NCI-H2227 treated with DMSO at 0.1 percent for 48 hours (cell line): ENCODE data around the gene SLC47A1.
"Not testable (repeated sequence)": the region's sequence is repeated elsewhere in the genome, so short reads cannot be mapped to it uniquely, and the experiment has no call there.

Experiments
- DNase-seq: peaks from one replicate; lab custom pipeline; 2025; lab: John Stamatoyannopoulos, UW

Gene SLC47A1

GRCh38 chr17:19533718-19534561 is at the start of gene SLC47A1:
Gene SLC47A1, plus strand, starts transcription at chr17:19533854. Its CDS starts 86 bp downstream, at chr17:19533940.
- no peak for DNase-seq

- no peak for DNase-seq
These were observed 47.8 kb upstream of the SLC47A1 start for GRCh38 chr17:19485800-19486340.

- no peak for DNase-seq
These were observed 47.2 kb upstream of the SLC47A1 start for GRCh38 chr17:19486351-19487023.

GRCh38 chr17:19487024-19487600 is 46.5 kb upstream of the SLC47A1 start:
- no peak for DNase-seq

GRCh38 chr17:19492141-19492540 is 41.5 kb upstream of the SLC47A1 start:
- no peak for DNase-seq

- no peak for DNase-seq
These were observed 38.5 kb upstream of the SLC47A1 start for GRCh38 chr17:19494961-19495806.

GRCh38 chr17:19495828-19496528 is 37.7 kb upstream of the SLC47A1 start:
- DNase-seq = no peak

GRCh38 chr17:19497624-19498023 is 36.0 kb upstream of the SLC47A1 start:
- DNase-seq = no peak

GRCh38 chr17:19501219-19501618 is 32.4 kb upstream of the SLC47A1 start:
- DNase-seq = no peak

GRCh38 chr17:19502517-19502916 is 31.1 kb upstream of the SLC47A1 start:
- DNase-seq = no peak

- DNase-seq = not testable (repeated sequence)
These were observed 28.1 kb upstream of the SLC47A1 start for GRCh38 chr17:19505561-19505960.

- DNase-seq = peak; percentile 75
These were observed 25.7 kb upstream of the SLC47A1 start for GRCh38 chr17:19507775-19508576.

- DNase-seq = no peak
These were observed 25.1 kb upstream of the SLC47A1 start for GRCh38 chr17:19508577-19508867.

- not testable (repeated sequence) for DNase-seq
These were observed 24.3 kb upstream of the SLC47A1 start for GRCh38 chr17:19509281-19509852.

GRCh38 chr17:19510903-19511302 is 22.8 kb upstream of the SLC47A1 start:
- no peak for DNase-seq

GRCh38 chr17:19513897-19514488 is 19.7 kb upstream of the SLC47A1 start:
- peak; percentile 17 for DNase-seq

GRCh38 chr17:19517699-19518098 is 16.0 kb upstream of the SLC47A1 start:
- DNase-seq = no peak

GRCh38 chr17:19519388-19520291 is 14.0 kb upstream of the SLC47A1 start:
- DNase-seq = not testable (repeated sequence)

- DNase-seq = no peak
These were observed 13.0 kb upstream of the SLC47A1 start for GRCh38 chr17:19520641-19521040.
